ENCODE data around the gene DNAJC10.
"Not testable (repeated sequence)": the region's sequence is repeated elsewhere in the genome, so short reads cannot be mapped to it uniquely, and the experiment has no call there.

The DNAJC10 gene, protein sequence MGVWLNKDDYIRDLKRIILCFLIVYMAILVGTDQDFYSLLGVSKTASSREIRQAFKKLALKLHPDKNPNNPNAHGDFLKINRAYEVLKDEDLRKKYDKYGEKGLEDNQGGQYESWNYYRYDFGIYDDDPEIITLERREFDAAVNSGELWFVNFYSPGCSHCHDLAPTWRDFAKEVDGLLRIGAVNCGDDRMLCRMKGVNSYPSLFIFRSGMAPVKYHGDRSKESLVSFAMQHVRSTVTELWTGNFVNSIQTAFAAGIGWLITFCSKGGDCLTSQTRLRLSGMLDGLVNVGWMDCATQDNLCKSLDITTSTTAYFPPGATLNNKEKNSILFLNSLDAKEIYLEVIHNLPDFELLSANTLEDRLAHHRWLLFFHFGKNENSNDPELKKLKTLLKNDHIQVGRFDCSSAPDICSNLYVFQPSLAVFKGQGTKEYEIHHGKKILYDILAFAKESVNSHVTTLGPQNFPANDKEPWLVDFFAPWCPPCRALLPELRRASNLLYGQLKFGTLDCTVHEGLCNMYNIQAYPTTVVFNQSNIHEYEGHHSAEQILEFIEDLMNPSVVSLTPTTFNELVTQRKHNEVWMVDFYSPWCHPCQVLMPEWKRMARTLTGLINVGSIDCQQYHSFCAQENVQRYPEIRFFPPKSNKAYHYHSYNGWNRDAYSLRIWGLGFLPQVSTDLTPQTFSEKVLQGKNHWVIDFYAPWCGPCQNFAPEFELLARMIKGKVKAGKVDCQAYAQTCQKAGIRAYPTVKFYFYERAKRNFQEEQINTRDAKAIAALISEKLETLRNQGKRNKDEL

DNA sequence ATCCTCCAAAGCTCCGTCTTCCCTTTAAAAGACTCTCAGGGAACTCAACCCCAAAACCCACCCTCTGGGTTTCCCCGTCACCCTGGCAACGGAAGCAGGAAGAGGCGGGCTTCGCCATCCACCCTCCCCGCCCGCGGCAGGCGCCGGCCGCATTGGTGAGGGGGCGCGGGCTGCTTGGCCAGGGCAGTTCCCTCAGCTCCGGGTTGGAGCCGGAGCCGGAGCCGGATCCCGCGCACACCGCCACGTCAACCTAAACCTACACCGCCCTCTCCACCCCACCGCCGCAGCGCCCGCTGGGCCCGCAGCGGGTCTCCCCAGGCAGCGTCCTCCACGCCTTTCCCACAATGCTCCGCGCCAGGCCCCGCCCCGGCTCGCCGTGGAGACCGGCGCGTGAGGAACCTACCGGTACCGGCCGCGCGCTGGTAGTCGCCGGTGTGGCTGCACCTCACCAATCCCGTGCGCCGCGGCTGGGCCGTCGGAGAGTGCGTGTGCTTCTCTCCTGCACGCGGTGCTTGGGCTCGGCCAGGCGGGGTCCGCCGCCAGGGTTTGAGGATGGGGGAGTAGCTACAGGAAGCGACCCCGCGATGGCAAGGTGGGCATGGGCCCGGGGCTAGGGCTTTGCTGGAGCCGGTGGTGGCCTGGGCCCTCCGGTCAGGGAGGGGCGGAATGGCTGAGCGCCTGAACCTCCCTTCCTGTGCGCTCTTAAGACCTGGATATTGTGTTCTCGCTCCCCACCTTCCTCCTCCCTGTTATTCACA lies at the start of gene DNAJC10:
Gene DNAJC10 (plus strand): TSS at position 366 of the 758 bp plus-strand sequence. CDS start 1,830 bp downstream, outside the sequence.
- peak; percentile 73 to 82 for DNase-seq (ENCODE audit: low read depth in 2 of 2)

DNA sequence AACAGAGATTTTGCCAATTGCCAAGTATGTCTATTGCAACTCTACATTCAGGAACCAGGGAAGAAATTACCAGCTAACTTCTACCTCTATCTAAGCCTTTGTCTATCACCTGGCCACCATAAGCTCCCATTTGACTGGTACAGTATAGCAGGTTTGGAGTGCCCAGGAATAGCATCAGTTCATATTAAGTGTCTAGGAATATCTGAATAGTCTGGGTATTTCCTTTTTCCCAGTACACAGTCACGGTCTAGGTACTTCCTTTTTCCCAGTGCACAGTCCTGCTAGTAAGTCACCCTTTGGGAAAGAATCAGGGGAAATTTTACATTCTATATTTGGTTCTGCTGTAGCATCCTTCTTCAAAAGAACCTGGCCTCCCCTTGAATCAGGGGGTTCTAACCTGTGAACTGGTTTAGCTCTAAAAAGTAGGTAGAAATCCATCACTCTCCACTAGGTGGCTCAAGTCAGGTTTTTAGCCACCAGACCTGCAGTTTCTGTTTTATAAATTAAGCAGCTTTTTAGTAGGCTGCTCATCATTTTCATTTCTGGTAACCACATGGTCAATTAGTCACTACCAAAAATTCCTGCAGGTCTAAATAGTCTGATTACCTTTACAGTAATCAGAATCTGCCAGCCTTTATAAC lies 49.3 kb upstream of the DNAJC10 start:
- DNase-seq (ENCODE audit: low read depth in 2 of 2): no peak

DNA sequence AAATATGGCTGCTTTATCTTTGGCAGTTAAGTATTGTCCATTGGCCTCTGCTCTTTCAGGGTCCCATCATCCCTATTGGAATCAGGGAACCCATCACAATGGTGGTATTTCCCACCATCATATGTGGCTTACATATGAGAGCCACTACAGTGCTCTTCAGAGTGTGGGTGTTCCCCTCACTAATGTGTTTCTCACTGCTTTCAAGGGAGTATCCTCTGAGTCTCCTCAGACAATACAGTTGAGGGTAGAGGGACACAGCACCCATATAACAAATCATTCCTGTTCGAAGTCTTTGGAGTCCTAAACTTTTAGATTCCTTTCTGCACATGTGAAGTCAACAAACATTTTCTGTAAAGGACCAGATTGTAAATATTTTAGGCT lies 48.8 kb upstream of the DNAJC10 start:
- no peak for DNase-seq (ENCODE audit: low read depth in 2 of 2)

DNA sequence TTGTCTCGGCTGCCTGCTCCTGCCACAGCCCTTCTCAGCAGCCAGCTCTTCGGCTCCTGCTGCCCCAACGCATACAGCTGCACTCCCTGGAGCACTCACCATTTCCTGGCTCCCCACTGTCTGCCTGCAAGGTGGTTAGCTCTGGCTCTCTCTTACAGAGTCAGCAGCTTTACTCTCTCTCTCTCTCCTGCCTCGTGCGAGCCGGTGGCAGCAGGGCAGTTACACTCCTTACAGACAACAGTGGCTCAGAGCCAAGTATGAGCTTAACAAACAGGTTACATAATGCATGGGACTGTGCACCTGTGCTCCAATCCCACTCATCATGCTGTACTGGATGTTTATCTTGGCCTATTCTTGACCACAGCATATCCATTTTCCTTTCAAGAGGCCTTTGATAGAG lies 47.4 kb upstream of the DNAJC10 start:
- no peak for DNase-seq (ENCODE audit: low read depth in 2 of 2)

DNA sequence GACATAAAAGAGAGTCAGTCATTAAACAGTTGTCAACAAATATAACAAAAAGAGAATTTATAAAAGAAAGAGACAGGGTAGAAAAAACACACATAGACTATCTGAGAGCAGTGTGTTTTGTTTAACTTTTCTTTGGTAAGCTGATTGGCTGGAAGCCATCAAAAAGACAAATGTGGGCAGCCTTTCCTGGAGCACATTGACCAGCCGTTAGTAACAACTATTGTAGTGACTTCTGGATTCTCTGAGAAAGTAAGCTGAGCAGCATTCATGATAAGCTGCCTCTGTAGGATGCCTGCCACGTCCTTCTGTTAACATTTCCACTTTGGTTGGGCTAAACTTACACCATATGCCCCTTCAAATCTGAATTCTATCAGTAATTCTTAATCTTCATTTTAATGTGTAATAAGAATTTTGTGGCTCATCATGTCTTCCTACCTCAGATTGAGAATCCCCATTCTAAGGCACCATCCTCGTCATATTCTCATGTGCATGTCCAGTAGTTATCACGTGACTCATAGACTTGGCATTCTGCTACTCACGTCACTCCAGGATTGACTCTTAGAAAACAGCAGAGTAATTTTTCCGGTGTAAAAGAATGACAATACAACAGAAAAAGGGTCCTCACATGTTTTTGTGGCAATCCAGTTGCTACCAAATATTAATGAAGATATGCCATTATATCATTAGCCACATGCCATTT lies 43.4 kb upstream of the DNAJC10 start:
- DNase-seq (ENCODE audit: low read depth in 2 of 2): no peak

DNA sequence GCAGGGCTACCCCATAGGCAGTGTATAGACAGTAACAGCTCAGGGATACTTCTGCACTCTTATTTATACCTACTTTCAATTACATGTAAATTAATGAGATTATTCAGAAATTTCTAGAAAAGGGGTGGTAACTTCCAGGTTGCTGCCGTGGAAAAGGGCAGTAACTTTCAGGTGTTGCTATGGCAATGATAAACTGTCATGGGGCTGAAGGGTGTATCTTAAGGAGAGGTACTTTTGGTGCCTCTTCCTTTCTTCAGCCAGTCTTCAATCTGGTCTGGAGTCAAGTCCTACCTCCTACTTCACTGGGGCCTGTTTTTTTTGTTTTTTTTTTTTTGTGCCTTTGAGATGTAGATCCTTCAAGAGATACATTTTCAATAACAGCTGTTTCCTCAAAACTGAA lies 35.2 kb upstream of the DNAJC10 start:
- DNase-seq (ENCODE audit: low read depth in 2 of 2): no peak

DNA sequence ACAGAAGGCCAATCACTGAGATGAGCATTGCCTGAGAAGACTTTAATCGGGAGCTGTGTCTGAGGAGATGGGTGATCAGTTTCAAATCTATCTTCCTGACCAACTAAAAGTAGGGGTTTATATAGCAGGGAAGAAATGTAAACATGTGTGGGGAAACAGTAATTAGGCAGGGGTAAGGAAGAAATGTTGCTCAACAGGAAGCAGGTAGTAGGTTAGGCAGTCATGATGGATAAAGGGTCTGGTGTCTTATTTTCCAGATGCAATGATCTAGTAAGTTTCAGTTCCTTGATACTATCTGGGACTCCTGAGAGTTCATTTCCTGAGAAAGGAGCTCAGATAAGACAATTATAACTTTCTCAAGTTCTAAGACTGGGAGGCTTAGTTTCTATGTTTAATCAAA lies 33.8 kb upstream of the DNAJC10 start:
- DNase-seq (ENCODE audit: low read depth in 2 of 2): no peak

DNA sequence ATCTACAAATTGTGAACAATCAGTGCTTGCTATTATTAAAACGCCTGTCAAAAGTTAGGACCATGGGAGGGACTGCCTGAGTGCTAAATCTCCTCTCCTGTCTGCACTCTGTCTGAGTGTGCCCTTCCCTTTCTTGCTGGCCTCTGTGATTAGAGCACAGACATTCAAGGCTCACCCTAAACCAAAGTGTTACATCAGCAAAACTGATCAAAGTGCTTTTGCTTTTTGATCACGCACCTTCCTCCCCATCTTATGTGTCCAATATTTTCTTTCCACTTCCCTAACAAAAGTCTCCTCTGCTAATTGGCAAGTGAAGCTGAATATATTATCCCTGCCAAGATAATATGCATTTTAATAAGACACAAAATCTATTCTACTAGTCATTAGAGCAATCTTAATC lies 30.5 kb upstream of the DNAJC10 start:
- no peak for DNase-seq (ENCODE audit: low read depth in 2 of 2)

DNA sequence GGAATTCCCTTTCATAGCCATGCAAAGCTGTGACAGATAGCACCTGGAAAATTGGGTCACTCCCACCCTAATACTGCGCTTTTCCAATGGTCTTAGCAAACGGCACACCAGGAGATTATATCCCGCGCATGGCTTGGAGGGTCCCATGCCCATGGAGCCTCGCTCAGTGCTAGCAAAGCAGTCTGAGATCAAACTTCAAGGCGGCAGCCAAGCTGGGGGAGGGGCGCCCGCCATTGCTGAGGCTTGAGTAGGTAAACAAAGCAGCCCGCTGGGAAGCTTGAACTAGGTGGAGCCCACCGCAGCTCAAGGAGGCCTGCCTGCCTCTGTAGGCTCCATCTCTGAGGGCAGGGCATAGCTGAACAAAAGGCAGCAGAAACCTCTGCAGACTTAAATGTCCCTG lies 29.3 kb upstream of the DNAJC10 start:
- DNase-seq (ENCODE audit: low read depth in 2 of 2): not testable (repeated sequence)

DNA sequence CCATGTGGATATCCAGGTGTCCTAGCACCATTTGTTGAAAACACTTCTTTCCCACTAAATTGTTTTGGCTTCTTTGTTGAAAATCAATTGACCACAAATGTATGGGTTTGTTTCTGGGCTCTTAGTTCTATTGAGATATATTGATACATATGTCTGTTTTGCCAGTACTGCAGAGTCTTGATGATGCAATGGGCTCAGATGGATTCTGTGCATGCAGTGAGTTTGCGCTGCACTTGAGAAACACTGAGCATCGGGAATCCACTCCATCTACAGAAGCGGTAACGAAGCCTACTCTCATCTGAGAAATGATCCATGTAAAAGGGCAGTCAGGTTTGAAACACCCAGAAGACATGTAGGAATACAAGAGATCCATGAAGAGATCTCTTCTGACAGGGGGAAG lies 21.9 kb upstream of the DNAJC10 start:
- no peak for DNase-seq (ENCODE audit: low read depth in 2 of 2)

DNA sequence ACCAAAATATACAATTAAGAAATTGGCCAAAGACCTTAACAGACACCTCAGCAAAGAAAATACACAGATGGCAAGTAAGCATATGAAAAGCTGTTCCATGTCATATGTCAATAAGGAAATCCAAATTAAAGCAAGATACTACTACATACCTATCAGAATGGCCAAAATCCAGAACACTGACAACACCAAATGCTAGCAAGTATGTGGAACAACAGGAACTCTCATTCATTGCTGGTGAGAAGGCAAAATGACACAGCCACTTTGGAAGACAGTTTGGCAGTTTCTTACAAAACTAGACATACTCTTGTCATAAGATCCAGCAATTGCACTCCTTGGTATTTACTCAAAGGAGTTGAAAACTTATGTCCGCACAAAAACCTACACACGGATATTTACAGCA lies 20.3 kb upstream of the DNAJC10 start:
- no peak for DNase-seq (ENCODE audit: low read depth in 2 of 2)

DNA sequence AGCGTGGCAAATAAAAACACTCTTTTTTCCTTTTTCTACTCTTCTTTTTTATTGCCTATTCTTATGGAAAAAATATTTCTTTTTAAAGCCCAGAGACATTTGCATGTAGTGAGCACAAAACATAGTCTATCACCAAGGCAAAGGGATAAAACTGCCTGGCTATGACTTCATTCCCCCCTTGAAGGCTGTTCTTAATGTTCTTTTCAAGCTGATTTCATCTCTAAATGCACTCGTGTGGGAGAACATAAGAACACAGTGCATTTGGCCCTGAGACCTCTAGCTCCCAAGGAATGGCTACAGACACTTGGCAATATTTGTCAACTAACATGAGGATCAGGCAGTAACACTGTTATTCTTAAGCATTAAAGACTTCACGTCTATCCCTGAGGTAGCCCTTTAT lies 17.4 kb upstream of the DNAJC10 start:
- DNase-seq (ENCODE audit: low read depth in 2 of 2): no peak

DNA sequence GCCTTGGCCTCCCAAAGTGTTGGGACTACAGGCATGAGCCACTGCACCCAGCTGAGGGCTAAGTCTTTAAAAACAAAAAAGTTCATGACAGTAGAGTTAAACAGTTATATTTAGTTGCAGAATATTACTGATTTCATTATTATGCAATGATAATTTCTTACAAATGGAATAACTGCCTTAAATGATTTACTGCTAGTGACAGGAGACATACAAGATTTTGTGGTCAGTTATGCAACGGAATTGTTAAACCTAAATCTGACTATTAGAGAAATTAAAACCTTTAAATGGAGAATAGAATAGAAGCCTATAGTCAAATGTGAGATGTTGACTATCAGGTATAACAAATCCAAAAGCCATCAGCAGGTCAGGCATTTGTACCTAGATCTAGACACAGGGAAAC lies 10.3 kb upstream of the DNAJC10 start:
- no peak for DNase-seq (ENCODE audit: low read depth in 2 of 2)

DNA sequence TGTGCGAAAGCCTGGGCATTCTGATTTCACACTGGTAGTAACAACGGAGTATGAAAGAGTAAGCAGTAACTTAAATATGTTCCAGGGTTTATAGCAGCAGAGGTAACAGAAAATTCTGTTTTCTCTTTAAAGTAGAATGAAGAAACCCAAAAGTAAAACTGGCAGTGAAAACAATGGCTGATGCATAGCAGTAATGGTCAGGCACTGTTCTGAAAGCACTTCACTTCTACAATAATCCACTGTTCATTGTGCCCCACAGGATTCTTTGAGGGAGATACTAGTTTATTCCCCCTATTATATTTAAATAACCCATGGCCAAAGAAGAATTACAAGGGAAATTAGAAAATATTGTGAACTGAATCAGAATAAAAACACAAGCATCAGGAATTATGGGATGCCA lies 9.3 kb upstream of the DNAJC10 start:
- no peak for DNase-seq (ENCODE audit: low read depth in 2 of 2)

DNA sequence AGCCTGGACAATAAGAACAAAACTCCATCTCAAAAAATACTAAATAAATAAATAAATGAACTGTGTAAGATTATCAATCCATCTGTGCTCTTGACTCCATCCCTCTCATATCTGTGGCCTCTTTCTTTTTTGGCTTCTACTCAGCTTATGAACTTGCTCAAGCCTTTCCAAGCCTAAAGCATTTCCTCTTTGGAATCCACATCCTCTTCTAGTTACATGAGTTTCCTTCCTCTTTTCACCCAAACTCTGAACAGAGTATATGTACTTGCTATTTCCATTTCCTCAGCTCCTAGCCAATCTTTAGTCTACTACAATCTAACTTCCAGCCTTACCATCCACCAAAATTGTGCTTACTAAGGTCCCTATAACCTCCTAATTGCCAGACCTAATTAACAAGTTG lies 2.5 kb upstream of the DNAJC10 start:
- no peak for DNase-seq (ENCODE audit: low read depth in 2 of 2)

DNA sequence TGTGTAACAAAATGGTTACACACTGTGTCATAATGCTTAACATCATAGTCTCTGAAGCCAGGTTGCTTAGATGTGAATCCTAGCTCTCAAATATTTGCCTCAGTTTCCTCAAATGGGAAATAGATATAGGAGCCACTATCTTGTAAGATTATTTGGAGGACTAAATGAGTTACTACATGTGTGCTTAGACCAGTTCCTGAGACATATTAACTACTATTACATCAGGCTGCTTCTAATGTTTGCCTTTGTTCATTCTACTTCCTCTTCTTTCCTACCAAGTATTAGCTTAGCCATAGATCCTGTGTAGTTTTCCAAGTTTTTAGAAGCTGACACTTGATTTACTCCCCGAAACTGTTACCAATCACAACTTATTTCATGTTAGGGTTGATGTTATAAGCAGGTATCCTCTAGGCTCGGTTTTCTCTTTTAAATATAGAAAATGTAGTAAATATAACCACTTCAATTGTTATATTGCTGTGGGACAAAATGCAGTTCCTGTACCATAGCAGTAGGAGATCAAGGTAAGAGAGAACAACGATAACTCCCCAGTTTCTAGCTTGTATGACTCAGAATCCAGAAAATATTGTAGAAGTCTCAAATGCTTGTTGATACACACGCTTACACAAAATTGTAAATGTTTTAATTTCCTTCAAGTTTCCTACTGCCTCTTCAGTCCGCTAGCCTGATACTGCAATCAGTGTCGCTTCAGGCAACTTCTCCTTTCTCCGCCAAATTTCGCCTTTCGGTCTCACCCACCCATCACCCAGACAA lies 751 bp upstream of the DNAJC10 start:
- DNase-seq (ENCODE audit: low read depth in 2 of 2): no peak

DNA sequence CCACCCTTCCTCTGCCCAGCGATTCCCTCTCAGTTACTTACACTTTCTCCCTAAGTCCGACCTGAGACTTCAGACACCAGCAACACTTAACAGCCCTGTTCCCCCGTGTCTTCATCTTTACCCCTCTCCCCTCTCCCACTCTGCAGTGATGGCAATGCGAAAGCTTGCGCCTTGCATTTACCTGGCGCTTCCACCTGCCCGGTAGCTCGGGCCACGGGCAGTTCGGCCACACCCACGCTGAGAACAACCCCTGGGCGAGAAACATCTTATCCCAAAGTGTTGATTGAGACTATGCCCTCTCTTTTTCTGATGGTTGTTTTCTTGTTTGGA lies 558 bp downstream of the DNAJC10 start:
- no peak for DNase-seq (ENCODE audit: low read depth in 2 of 2)

DNA sequence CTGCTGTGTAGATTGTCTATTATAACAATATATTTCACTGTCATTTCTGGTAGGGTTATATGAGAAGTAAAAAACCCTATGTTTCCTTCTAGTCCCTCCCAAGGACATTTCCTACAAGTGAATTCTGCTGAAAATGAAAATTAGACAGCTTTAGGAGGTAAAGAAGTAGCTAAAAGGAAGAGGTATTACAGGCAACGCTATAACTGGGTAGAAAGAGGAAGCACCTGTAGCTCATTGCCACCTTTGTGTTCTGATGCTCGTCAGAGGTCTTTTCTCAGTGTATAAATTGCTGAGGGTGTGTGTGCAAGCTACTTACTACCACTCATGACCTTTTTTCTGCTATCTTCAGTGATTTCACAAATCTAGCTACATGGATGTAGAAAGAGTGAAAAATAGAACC lies 1.4 kb downstream of the DNAJC10 start:
- DNase-seq (ENCODE audit: low read depth in 2 of 2): no peak

DNA sequence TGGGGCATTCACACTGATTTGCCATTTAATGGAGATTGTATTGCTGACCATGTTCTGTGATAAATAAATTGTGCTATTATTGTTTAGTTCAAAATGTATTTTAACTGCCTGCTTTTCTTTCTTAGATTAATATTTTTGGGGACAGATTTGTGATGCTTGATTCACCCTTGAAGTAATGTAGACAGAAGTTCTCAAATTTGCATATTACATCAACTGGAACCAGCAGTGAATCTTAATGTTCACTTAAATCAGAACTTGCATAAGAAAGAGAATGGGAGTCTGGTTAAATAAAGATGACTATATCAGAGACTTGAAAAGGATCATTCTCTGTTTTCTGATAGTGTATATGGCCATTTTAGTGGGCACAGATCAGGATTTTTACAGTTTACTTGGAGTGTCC lies 1.8 kb downstream of the DNAJC10 start:
- no peak for DNase-seq (ENCODE audit: low read depth in 2 of 2)

DNA sequence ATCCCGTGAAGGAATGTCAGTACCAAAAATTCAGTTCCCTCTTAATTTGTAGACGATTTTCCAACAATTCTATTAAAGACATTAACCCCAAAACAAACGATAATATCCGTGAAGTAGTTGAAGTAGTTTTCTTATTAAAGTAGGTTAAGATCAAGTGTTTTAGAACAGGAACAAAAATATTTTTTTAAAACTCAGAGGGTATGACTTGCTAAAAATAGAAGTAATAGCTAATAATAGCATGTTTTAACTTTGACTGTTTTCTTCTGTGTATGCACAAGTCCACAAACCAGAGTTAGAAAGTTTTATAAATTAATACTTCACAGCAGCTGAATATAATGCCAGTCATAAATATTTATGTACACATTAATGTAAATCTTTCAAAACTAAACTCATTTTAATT lies 2.4 kb downstream of the DNAJC10 start:
- no peak for DNase-seq (ENCODE audit: low read depth in 2 of 2)

DNA sequence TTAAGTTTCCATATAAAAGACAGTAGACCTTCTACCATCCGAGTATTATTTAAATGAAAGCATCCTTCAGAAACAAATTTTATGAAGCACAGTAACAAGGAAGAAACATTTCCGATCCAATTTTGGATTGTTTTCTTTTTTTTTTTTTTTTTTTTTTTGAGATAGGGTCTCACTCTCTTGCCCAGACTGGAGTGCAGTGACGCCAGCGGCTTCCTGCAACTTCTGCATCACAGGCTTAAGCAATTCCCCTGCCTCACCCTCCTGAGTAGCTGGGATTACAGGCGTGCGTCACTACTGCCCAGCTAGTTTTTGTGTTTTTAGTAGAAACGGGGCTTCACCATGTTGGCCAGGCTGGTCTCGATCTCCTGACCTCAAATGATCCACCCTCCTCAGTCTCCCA lies 3.1 kb downstream of the DNAJC10 start:
- not testable (repeated sequence) for DNase-seq (ENCODE audit: low read depth in 2 of 2)
